Gastroesophageal sphincter (tissue), 3 donors: ENCODE results near the gene TPBGL.

Experiments used
- POLR2A ChIP-seq, 2 donors: fragments of 450-650 bp; IDR thresholded peaks; one replicate each; pipeline ENCODE4 v1.6.1; 2017; ENCODE audit warnings: antibody characterized with exemption in 2 of 2, mild to moderate bottlenecking in 2 of 2, moderate library complexity in 1 of 2
- POLR2AphosphoS5 ChIP-seq: sonication (generic); formaldehyde crosslinking; IDR thresholded peaks from one replicate; pipeline ENCODE4 v1.6.1; 2017; ENCODE audit warnings: antibody characterized with exemption
- TF ChIP-seq, protein P1 (sequence below), 4 experiments: fragments of 200-600 bp in 2 of 4; fragments of 450-650 bp in 2 of 4; sonication (generic) in 1 of 4; IDR thresholded peaks; one replicate each; pipeline ENCODE4 v1.5.1; 2017 to 2019; ENCODE audit warnings: antibody characterized with exemption in 4 of 4, mild to moderate bottlenecking in 2 of 4, moderate library complexity in 2 of 4

DNA sequence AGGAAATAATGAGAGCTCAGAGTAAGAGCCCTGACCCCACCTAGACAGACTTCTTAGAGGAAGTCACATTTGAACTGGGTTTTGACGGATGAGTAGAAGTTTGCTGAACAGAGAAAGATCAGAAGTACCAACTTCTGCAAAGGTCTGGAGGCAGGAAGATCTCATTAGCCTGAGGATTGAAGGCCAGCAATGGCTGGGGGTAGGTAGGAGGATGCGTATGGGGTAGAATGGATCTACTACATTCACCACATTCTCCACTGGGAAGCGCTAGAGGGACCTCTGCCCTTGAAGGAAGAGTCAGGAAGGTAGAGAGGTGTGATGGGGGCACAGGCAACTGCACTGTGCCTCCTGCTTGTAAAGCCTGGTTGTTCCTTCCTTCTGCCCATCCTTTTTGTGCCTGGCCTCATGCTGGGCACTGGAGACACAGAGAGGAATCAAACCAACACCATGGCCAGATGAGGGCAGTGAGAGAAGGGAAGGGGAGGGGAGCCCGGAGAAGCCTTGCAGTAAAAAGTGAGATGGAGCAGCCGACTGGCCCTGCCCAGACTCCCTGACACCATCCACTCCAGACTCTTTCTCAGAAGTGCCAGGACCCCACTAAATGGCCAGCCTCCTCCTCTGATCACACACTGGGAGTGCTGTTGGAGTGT is 4.9 kb downstream of the TPBGL start:
- TF ChIP-seq, protein P1, sequence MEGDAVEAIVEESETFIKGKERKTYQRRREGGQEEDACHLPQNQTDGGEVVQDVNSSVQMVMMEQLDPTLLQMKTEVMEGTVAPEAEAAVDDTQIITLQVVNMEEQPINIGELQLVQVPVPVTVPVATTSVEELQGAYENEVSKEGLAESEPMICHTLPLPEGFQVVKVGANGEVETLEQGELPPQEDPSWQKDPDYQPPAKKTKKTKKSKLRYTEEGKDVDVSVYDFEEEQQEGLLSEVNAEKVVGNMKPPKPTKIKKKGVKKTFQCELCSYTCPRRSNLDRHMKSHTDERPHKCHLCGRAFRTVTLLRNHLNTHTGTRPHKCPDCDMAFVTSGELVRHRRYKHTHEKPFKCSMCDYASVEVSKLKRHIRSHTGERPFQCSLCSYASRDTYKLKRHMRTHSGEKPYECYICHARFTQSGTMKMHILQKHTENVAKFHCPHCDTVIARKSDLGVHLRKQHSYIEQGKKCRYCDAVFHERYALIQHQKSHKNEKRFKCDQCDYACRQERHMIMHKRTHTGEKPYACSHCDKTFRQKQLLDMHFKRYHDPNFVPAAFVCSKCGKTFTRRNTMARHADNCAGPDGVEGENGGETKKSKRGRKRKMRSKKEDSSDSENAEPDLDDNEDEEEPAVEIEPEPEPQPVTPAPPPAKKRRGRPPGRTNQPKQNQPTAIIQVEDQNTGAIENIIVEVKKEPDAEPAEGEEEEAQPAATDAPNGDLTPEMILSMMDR (IDR thresholded peaks at IDR 0.05): no peak
- TF ChIP-seq POLR2A (IDR thresholded peaks at IDR 0.05) (no peak), POLR2AphosphoS5 (no peak)
